HEK293 (cell line): ENCODE data around the gene NCKAP1.

Experiments
- GLI2 ChIP-seq: fragments of 450-650 bp; formaldehyde crosslinking; IDR thresholded peaks from 2 replicates; pipeline ENCODE4; 2017; ENCODE audit warnings: missing biosample characterization, missing genetic modification characterization, low read depth, borderline replicate concordance
- HOXD13 ChIP-seq: sonication (generic); formaldehyde crosslinking; IDR thresholded peaks from 2 replicates; pipeline ENCODE4 v1.8.0; 2022; ENCODE audit warnings: missing genetic modification reagents, borderline replicate concordance
- INSM2 ChIP-seq: fragments of 450-650 bp; formaldehyde crosslinking; IDR thresholded peaks from 2 replicates; pipeline ENCODE4 v1.5.1; 2016; ENCODE audit warnings: missing biosample characterization, missing genetic modification characterization
- KLF8 ChIP-seq: fragments of 450-650 bp; formaldehyde crosslinking; IDR thresholded peaks from 2 replicates; pipeline ENCODE4 v1.5.1; 2016; ENCODE audit warnings: missing biosample characterization, missing genetic modification characterization
- OVOL3 ChIP-seq: fragments of 450-650 bp; formaldehyde crosslinking; IDR thresholded peaks from 2 replicates; pipeline ENCODE4 v1.5.1; 2016; ENCODE audit warnings: missing biosample characterization, missing genetic modification characterization
- SP7 ChIP-seq: fragments of 450-650 bp; formaldehyde crosslinking; IDR thresholded peaks from 2 replicates; pipeline ENCODE4 v1.5.1; 2016; ENCODE audit warnings: missing biosample characterization, missing genetic modification characterization
- WT1 ChIP-seq: fragments of 450-650 bp; formaldehyde crosslinking; IDR thresholded peaks from 2 replicates; pipeline ENCODE4 v1.5.1; 2016; ENCODE audit warnings: missing biosample characterization, missing genetic modification characterization
- ZBTB10 ChIP-seq: fragments of 450-650 bp; formaldehyde crosslinking; IDR thresholded peaks from 2 replicates; pipeline ENCODE4 v1.5.1; 2016; ENCODE audit warnings: missing biosample characterization, missing genetic modification characterization
- ZBTB20 ChIP-seq: fragments of 450-650 bp; formaldehyde crosslinking; IDR thresholded peaks from 2 replicates; pipeline ENCODE4 v1.5.1; 2016; ENCODE audit warnings: missing biosample characterization, missing genetic modification characterization
- ZBTB7A ChIP-seq: fragments of 450-650 bp; formaldehyde crosslinking; IDR thresholded peaks from 2 replicates; pipeline ENCODE4 v1.5.1; 2016; ENCODE audit warnings: low read depth, missing biosample characterization, missing genetic modification characterization
- ZFP37 ChIP-seq: fragments of 450-650 bp; formaldehyde crosslinking; IDR thresholded peaks from 2 replicates; pipeline ENCODE4 v1.5.1; 2016; ENCODE audit warnings: missing biosample characterization, missing genetic modification characterization
- ZFP41 ChIP-seq: fragments of 450-650 bp; formaldehyde crosslinking; IDR thresholded peaks from 2 replicates; pipeline ENCODE4 v1.5.1; 2016; ENCODE audit warnings: missing biosample characterization, missing genetic modification characterization, borderline replicate concordance
- ZNF214 ChIP-seq: fragments of 450-650 bp; formaldehyde crosslinking; IDR thresholded peaks from 2 replicates; pipeline ENCODE4 v1.5.1; 2017; ENCODE audit warnings: missing biosample characterization, mild to moderate bottlenecking, missing genetic modification characterization, borderline replicate concordance
- ZNF24 ChIP-seq: fragments of 450-650 bp; formaldehyde crosslinking; IDR thresholded peaks from 2 replicates; pipeline ENCODE4 v1.5.1; 2016; ENCODE audit warnings: missing biosample characterization, missing genetic modification characterization
- ZNF292 ChIP-seq: fragments of 450-650 bp; formaldehyde crosslinking; IDR thresholded peaks from 2 replicates; pipeline ENCODE4 v1.5.1; 2016; ENCODE audit warnings: low read depth, missing biosample characterization, missing genetic modification characterization, borderline replicate concordance
- ZNF350 ChIP-seq: fragments of 450-650 bp; formaldehyde crosslinking; IDR thresholded peaks from 2 replicates; pipeline ENCODE4 v1.5.0; 2017; ENCODE audit warnings: missing biosample characterization, mild to moderate bottlenecking, missing genetic modification characterization
- ZNF354C ChIP-seq: fragments of 450-650 bp; formaldehyde crosslinking; IDR thresholded peaks from 2 replicates; pipeline ENCODE4 v1.5.1; 2016; ENCODE audit warnings: missing biosample characterization, missing genetic modification characterization, low read depth, borderline replicate concordance
- ZNF362 ChIP-seq: fragments of 450-650 bp; formaldehyde crosslinking; IDR thresholded peaks from 2 replicates; pipeline ENCODE4 v1.5.1; 2016; ENCODE audit warnings: missing biosample characterization, missing genetic modification characterization
- ZNF449 ChIP-seq: fragments of 450-650 bp; formaldehyde crosslinking; IDR thresholded peaks from 2 replicates; pipeline ENCODE4 v1.5.1; 2017; ENCODE audit warnings: missing biosample characterization, mild to moderate bottlenecking, missing genetic modification characterization, moderate library complexity
- ZNF48 ChIP-seq: fragments of 450-650 bp; formaldehyde crosslinking; IDR thresholded peaks from 2 replicates; pipeline ENCODE4 v1.5.1; 2016; ENCODE audit warnings: missing biosample characterization, missing genetic modification characterization
- ZNF510 ChIP-seq: fragments of 450-650 bp; formaldehyde crosslinking; IDR thresholded peaks from 2 replicates; pipeline ENCODE4 v1.5.1; 2018; ENCODE audit warnings: mild to moderate bottlenecking, missing genetic modification characterization, missing biosample characterization; ENCODE audit not compliant: insufficient replicate concordance
- ZNF549 ChIP-seq: fragments of 450-650 bp; IDR thresholded peaks from 2 replicates; pipeline ENCODE4 v1.5.1; 2018; ENCODE audit warnings: missing biosample characterization, missing genetic modification characterization, mild to moderate bottlenecking, inconsistent platforms, moderate library complexity
- ZNF639 ChIP-seq: fragments of 450-650 bp; formaldehyde crosslinking; IDR thresholded peaks from 2 replicates; pipeline ENCODE4 v1.5.1; 2016; ENCODE audit warnings: missing biosample characterization, missing genetic modification characterization
- ZNF704 ChIP-seq: fragments of 450-650 bp; formaldehyde crosslinking; IDR thresholded peaks from 2 replicates; pipeline ENCODE4 v1.5.1; 2016; ENCODE audit warnings: missing biosample characterization, missing genetic modification characterization
- ZNF747 ChIP-seq: fragments of 450-650 bp; formaldehyde crosslinking; IDR thresholded peaks from 2 replicates; pipeline ENCODE4 v1.5.1; 2016; ENCODE audit warnings: missing biosample characterization, missing genetic modification characterization
- ZNF76 ChIP-seq: fragments of 450-650 bp; formaldehyde crosslinking; IDR thresholded peaks from 2 replicates; pipeline ENCODE4; 2016; ENCODE audit warnings: low read depth, missing biosample characterization, missing genetic modification characterization, borderline replicate concordance
- ZSCAN30 ChIP-seq: fragments of 450-650 bp; IDR thresholded peaks from 2 replicates; pipeline ENCODE4 v1.5.1; 2018; ENCODE audit warnings: missing biosample characterization, mild to moderate bottlenecking, missing genetic modification characterization, moderate library complexity
- ZSCAN4 ChIP-seq: fragments of 450-650 bp; formaldehyde crosslinking; IDR thresholded peaks from 2 replicates; pipeline ENCODE4 v1.5.1; 2017; ENCODE audit warnings: missing biosample characterization, missing genetic modification characterization

NCKAP1 gene

GRCh38 chr2:182915369-182916326 is 122.6 kb downstream of the NCKAP1 start (continued):
- TF ChIP-seq ZNF639 (tag by site-specific recombination) (peak; percentile 55; the same call in 1 of the 2 replicates), WT1 (tag by site-specific recombination) (peak; percentile 70), ZNF704 (tag by site-specific recombination) (no peak), ZNF510 (tag by site-specific recombination) (no peak), OVOL3 (no peak; the same call in 1 of the 2 replicates), ZBTB7A (tag by site-specific recombination) (no peak), KLF8 (no peak), INSM2 (peak; percentile 86), ZNF214 (tag by site-specific recombination) (no peak), HOXD13 (CRISPR knock-in tag) (no peak), ZNF747 (no peak), ZNF76 (tag by site-specific recombination) (no peak), ZNF354C (no peak), ZNF24 (peak; percentile 95), ZNF292 (tag by site-specific recombination) (no peak), ZFP37 (0 out of 2 replicates have a peak, but pooled peaks have one; percentile 30), SP7 (tag by site-specific recombination) (peak; percentile 75), ZNF549 (tag by site-specific recombination) (no peak), ZSCAN30 (tag by site-specific recombination) (peak; percentile 74; the same call in 1 of the 2 replicates), ZNF350 (tag by site-specific recombination) (no peak), GLI2 (tag by site-specific recombination) (no peak; the same call in 1 of the 2 replicates), ZBTB10 (tag by site-specific recombination) (no peak), ZBTB20 (tag by site-specific recombination) (no peak), ZSCAN4 (tag by site-specific recombination) (no peak), ZNF362 (peak; percentile 86), ZNF48 (tag by site-specific recombination) (no peak), ZFP41 (tag by site-specific recombination) (no peak), ZNF449 (no peak)
